Esophagus squamous epithelium (tissue), 4 donors: ENCODE results near the gene ZNF652.

ENCODE experiments used
- CTCF ChIP-seq, 6 experiments: fragments of 450-650 bp in 4 of 6; fragments of 200-600 bp in 2 of 6; sonication (generic) in 2 of 6; IDR thresholded peaks; one replicate each; pipeline ENCODE4 v1.5.1; 2016 to 2019; ENCODE audit warnings: antibody characterized with exemption in 6 of 6, mild to moderate bottlenecking in 4 of 6, moderate library complexity in 4 of 6
- POLR2A ChIP-seq, 4 donors: fragments of 450-650 bp; IDR thresholded peaks; one replicate each; pipeline ENCODE4 v1.6.1; 2017; ENCODE audit warnings: antibody characterized with exemption in 4 of 4, mild to moderate bottlenecking in 4 of 4, moderate library complexity in 3 of 4

- no peak for TF ChIP-seq CTCF (IDR thresholded peaks at IDR 0.05)
- no peak for TF ChIP-seq POLR2A (IDR thresholded peaks at IDR 0.05)
These were observed 16.3 kb upstream of the ZNF652 start for GRCh38 chr17:49378311-49378710.
